SK-N-MC (cell line): Measurements from ENCODE around the gene GALNT6.

Source experiments
- EZH2 ChIP-seq: fragments of 200-600 bp; sonication (generic); IDR thresholded peaks from one replicate; pipeline ENCODE4 v1.6.1; 2017; ENCODE audit warnings: antibody characterized with exemption
- FOXP2 ChIP-seq: optimal IDR thresholded peaks from 2 replicates; pipeline ENCODE3; 2011; ENCODE audit warnings: mild to moderate bottlenecking, moderate library complexity; ENCODE audit not compliant: insufficient read depth; ENCODE audit errors: extremely low read length, control extremely low read depth
- POLR2AphosphoS5 ChIP-seq: IDR thresholded peaks from 2 replicates; pipeline ENCODE4 v1.6.1; 2012; ENCODE audit warnings: mild to moderate bottlenecking, low read depth, low read length, borderline replicate concordance

GRCh38 chr12:51339750-51340149 lies 51.5 kb downstream of the GALNT6 start:
- no peak for TF ChIP-seq EZH2
- TF ChIP-seq POLR2AphosphoS5 = no peak
- no peak for TF ChIP-seq FOXP2
